ENCODE data around the gene B4GALNT1. TPM values are rescaled to one million over a fixed set of nuclear protein-coding genes. Genes with fewer than 3 reads are reported as not detected.
"Not testable (repeated sequence)": the region's sequence is repeated elsewhere in the genome, so short reads cannot be mapped to it uniquely, and the experiment has no call there.

The B4GALNT1 gene
- polyA plus RNA-seq (ENCODE audit: insufficient read length), result 2.1 TPM

DNA sequence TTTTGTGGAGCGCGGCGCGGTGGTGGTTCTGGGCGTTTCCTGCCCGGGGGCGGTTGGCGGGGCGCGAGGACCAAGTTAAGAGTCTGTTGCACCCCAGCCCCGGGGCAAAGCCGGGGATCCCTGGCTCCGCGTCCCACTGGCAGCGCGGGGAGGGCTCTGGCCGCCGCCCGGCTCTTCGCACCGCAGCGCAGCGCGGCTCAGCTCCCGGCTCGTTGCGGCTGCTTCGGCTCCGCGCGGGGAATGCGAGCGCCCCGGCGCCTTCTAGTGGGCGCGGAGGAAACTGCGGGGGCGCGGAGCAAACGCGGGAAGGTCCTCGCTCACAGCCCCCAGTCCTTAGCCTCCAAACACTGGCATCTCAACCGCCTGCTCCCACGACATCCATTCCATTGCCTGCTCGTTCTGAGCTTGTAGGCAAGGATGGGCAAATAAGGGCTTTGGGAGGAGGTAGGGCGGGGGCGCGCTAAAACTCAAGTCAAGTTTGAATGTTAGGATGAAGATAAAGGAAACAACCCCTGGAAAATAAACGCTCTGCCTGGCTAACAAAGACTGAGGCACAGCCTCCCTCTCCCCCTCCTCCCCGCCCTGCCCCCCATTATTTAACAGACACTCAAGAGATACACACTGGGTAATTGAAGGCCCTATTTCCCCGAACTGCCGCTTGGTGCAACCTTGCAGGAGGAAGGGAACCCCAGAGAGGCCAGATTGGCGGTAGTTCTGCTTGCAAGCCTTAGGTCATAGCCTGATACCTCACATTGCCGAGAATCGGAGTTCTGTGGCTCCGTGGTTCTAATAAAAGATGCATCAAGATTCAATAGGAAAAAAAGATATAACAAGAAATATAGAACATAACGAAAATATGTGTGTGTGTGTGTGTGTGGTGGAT is at the start of gene B4GALNT1:
B4GALNT1 (minus strand) TSS at position 244 of the 883 bp plus-strand sequence. CDS start 1,069 bp downstream, outside the sequence.
- no peak for DNase-seq (ENCODE audit: low read depth)

DNA sequence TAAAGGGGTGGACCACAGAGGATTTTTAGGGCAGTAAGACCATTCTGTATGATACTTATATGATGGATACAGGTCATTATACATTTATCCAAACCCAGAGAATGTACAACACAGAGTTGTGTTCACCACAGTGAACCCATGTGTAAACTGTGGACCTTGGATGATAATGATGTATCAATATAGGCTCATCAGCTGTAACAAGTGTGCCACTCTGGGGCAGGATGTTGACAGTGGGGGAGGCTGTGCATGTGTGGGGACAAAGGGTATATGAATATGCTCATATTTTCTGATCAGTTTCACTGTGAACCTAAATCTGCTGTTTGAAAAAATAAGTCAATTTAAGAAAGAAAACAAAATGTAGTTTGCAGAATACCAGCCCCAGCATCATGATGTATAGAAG is 46.7 kb upstream of the B4GALNT1 start:
- DNase-seq (ENCODE audit: low read depth), result no peak

DNA sequence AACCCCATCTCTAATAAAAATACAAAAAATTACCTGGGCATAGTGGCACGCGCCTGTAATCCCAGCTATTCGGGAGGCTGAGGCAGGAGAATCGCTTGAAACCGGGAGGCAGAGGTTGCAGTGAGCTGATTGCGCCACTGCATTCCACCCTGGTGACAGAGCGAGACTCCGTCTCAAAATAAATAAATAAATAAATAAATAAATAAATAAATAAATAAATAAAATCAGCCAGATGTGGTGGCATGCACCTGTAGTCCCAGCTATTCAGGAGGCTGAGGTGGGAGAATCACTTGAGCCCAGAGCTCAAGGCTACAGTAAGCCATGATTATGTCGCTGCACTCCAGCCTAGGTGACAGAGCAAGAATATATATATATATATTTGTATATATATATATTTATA is 44.9 kb upstream of the B4GALNT1 start:
- not testable (repeated sequence) for DNase-seq (ENCODE audit: low read depth)

DNA sequence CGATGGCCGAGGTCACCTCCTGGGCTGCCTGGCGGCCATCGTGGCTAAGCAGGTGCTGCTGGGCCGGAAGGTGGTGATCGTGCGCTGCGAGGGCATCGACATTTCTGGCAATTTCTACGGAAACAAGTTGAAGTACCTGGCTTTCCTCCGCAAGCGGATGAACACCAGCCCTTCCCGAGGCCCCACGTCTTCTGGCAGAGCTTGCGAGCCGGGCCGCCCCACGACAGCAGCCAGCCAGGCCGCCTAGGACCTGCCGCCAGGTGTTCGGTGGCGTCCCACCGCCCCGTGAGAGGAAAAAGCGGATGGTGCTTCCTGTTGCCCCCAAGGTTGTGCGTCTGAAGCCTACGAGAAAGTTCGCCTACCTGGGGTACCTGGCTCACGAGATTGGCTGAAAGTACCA is 41.7 kb upstream of the B4GALNT1 start:
- no peak for DNase-seq (ENCODE audit: low read depth)

DNA sequence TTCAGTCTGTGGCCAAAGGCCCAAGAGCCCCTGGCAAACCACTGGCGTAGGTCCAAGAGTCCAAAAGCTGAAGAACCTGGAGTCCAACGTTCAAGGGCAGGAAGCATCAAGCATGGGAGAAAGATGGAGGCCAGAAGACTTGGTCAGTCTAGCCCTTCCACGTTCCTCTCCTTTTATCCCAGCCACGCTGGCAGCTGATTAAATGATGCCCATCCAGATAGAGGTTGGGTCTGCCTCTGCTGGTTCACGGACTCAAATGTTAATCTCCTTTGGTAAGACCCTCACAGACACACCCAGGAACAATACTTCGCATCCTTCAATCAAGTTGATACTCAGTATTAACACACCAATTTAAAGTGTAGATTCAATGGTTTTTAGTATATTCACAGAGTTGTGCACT is 39.8 kb upstream of the B4GALNT1 start:
- DNase-seq (ENCODE audit: low read depth), result no peak

DNA sequence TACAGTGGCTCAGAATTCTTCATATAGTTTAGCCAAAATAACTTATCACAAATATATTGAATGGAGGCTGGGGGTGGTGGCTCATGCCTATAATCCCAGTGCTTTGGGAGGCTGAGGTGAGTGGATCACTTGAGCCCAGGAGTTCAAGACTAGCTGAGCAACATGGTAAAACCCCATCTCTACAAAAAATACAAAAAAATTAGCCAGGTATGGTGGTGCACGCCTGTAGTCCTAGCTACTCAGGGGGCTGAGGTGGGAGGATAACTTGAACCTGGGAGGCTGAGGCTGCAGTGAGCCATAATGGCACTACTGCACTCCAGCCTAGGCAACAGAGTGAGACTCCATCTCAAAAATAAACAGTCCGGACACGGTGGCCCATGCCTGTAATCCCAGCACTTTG is 38.8 kb upstream of the B4GALNT1 start:
- DNase-seq (ENCODE audit: low read depth), result not testable (repeated sequence)

DNA sequence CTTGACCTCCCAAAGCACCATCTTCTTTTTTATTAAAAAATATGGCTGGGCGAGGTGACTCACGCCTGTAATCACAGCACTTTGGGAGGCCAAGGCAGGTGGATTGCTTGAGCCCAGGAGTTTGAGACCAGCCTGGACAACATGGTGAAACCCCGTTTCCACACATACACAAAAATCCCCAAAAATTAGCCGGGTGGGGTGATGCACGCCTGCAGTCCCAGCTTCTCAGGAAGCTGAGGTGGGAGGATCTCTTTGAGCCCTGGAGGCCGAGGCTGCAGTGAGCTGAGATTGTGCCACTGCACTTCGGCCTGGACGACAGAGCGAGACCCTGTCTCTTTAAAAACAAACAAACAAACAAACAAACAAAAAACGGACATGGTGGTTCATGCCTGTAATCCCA is 36.7 kb upstream of the B4GALNT1 start:
- not testable (repeated sequence) for DNase-seq (ENCODE audit: low read depth)

DNA sequence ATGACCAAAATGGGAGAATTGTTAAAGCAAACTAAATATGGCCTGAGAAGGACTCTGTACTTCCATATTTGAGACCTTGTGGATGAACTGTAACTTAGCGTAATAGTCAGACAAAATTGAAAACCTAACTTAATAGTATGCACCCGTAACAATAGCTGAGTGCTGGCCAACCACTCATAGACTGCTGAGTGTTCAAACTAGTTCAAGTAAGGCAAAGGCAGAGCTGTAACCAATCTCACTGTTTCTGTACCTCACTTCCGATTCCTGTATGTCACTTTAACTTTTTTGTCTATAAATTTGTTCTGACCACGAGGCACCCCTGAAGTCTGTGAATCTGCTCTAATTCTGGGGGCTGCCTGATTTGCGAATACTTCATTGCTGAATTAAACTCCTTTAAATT is 33.9 kb upstream of the B4GALNT1 start:
- DNase-seq (ENCODE audit: low read depth), result no peak

DNA sequence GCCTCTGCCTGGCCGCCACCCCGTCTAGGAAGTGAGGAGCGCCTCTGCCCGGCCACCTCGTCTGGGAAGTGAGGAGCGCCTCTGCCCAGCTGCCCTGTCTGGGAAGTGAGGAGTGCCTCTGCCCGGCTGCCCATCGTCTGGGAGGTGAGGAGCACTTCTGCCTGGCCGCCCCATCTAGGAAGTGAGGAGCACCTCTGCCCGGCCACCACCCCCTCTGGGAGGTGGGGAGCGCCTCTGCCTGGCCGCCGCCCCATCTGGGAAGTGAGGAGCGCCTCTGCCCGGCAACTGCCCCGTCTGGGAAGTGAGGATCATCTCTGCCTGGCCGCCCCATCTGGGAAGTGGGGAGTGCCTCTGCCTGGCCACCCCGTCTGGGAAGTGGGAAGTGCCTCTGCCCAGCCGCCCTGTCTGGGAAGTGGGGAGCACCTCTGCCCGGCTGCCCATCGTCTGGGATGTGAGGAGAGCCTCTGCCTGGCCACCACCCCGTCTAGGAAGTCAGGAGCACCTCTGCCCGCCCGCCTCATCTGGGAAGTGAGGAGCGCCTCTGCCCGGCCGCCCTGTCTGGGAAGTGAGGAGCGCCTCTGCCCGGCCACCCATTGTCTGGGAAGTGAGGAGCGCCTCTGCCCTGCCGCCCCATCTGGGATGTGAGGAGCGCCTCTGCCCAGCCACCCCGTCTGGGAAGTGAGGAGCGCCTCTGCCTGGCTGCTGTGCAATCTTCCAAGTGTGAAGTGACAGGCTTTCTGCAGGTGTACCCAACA is 32.2 kb upstream of the B4GALNT1 start:
- not testable (repeated sequence) for DNase-seq (ENCODE audit: low read depth)

DNA sequence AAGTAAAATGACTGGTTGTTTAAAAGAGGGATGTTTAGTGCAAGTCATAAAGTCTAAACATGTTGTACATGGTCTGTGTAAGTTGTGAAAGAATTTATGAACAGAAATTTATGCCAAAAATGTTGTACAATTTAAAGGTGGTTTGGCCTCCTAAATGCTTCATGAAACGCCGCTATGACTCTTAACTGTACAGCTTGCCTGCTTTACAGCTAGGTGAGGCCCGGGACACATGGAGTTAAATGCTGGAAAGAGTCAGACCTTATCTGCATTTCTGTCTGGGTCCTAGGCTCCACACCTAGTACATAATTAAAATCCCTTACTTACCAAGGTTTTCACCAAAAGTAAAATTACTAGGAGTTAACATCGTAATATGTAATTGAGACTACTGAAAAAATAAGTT is 28.4 kb upstream of the B4GALNT1 start:
- DNase-seq (ENCODE audit: low read depth), result no peak

DNA sequence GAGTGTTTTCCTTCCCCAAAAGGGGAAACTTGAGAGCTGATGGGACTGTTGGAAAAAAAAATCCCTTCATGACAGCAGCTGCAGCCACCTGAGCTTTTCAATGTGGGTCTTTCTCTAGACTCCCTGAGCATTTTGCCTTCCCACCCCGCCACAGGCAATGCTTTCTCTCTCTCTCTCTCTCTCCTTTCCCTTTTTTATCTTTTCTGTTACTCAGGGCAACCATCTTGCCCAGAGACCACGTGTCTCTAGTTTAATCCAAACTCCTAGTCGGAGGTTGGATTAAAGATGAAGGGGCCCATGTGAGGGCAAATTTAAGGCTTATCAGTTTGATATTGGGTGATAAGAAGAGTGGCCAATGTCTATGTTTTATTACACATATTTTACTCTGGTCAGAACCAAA is 25.9 kb upstream of the B4GALNT1 start:
- no peak for DNase-seq (ENCODE audit: low read depth)

DNA sequence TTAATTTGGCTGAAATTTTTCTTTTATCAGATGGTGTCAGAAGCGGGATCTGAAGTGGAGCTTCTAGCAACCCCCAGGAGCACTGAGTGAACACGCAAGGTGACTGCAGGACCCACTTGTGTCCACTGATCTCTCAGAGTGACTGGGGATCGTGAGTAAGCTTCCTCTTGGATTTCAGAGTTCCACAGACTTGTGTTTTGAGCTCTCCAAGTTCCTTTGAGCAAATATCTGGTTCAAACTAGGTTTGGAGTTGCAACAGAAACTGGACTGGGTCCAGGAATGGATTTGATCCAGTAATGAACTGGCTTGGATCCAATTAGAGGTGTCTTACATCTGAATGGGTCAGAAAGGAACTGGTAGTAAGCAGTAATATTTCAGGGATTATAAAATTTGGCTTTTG is 24.7 kb upstream of the B4GALNT1 start:
- no peak for DNase-seq (ENCODE audit: low read depth)

DNA sequence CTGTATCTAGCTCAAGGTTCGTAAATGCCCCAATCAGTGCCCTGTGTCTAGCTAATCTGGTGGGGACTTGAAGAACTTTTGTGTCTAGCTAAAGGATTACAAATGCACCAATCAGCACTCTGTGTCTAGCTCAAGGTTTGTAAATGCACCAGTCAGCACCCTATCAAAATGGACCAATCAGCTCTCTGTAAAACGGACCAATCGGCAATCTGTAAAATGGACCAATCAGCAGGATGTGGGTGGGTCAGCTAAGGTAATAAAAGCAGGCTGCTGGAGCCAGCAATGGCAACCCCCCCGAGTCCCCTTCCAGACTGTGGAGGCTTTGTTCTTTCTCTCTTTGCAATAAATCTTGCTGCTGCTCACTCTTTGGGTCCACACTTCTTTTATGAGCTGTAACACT is 23.4 kb upstream of the B4GALNT1 start:
- DNase-seq (ENCODE audit: low read depth), result not testable (repeated sequence)

DNA sequence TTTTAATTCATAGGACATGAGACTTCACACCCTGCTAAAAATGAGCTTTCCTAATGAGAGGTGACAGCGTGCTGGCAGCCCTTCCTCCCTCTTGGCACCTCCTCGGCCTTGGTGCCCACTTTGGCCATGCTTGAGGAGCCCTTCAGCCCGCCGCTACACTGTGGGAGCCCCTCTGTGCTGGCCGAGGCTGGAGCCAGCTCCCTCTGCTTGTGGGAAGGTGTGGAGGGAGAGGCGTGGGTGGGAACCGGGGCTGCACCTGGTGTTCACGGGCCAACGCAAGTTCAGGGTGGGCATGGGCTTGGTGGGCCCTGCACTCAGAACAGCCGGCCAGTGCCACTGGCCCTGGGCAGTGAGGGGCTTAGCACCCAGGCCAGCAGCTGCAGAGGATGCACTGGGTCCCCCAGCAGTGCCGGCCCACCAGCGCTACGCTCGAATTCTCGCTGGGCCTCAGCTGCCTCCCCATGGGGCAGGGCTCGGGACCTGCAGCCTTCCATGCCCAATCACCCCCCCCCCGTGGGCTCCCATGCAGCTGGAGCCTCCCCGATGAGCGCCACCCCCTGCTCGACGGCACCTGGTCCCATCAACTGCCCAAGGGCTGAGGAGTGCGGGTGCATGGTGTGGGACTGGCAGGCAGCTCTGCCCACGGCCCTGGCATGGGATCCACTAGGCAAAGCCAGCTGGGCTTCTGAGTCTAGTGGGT is 22.7 kb upstream of the B4GALNT1 start:
- no peak for DNase-seq (ENCODE audit: low read depth)

DNA sequence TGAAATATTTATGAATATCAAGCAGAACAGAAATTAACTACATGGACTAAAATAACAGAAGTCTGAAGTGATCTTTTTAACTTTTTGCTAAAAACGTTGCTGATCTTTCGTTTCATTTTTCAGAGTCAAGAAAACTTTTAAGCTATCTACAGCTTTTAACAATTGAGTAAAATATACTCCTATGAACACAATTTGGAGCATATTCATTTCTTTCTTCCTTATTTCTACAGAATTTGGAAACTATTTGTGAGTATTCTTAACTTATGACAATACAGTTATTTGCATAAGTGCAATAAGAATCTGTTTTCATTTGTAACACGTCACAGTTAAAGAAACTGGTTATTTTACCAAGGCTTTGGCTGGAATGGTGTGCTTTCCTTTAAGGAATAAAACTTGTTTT is 21.0 kb upstream of the B4GALNT1 start:
- DNase-seq (ENCODE audit: low read depth), result no peak

DNA sequence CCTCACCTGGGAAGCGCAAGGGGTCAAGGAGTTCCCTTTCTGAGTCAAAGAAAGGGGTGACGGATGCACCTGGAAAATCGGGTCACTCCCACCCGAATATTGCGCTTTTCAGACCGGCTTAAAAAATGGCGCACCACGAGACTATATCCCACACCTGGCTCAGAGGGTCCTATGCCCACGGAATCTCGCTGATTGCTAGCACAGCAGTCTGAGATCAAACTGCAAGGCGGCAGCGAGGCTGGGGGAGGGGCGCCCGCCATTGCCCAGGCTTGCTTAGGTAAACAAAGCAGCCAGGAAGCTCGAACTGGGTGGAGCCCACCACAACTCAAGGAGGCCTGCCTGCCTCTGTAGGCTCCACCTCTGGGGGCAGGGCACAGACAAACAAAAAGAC is 13.7 kb upstream of the B4GALNT1 start:
- DNase-seq (ENCODE audit: low read depth), result not testable (repeated sequence)

DNA sequence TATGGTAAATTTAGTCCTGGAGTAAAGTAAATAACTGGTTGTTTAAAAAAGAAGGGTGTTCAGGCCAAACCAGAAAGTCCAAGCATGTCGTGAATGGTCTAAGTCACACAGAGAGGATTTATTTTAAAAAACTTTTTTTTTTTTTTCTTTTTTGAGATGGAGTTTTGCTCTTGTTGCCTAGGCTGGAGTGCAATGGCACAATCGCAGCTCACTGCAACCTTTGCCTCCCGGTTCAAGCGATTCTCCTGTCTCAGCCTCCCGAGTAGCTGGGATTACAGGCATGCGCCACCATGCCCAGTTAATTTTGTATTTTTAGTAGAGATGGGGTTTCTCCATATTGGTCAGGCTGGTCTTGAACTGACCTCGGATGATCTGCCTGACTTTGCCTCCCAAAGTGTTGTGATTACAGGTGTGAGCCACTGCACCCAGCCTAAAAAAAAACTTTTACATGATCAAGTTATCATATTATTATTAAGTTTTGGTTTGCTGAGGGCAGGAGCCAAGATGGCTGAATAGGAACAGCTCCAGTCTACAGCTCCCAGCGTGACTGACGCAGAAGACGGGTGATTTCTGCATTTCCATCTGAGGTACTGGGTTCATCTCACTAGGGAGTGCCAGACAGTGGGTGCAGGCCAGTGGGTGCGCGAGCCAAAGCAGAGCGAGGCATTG is 13.1 kb upstream of the B4GALNT1 start:
- DNase-seq (ENCODE audit: low read depth), result not testable (repeated sequence)

DNA sequence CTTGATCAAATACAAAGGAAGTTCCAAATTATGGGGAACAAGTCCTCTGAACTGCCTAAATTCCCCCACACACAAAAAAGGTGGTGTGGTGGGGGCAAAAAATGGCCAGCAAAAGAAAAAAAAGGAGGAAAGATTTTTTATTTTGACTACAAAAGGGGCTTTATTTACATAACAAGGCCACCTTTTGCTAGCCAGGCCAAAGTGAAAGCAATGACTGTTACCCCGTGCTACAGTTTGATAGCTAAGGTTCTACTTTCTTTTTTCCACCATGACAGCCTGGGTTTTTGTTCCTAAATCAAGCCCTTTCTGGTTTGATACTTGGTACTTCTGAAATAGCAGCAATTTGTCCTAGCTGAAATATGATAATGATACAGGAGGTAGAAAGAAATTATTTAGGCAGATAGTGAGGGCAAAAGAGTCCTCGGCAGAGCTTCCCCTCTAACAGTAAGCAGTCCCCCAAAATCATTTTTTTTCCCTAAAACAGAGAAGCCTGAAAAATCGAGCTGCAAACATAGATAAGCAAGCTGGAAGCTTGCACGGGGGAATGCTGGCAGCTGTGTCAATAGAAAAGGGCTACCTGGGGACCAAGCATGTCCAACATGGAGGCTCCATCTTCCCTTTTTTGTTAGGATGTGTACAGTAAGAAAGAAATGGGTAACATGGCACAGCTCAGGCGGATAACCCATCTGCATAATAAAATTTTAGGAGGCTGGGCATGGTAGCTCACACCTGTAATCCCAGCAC is 8.9 kb upstream of the B4GALNT1 start:
- no peak for DNase-seq (ENCODE audit: low read depth)

DNA sequence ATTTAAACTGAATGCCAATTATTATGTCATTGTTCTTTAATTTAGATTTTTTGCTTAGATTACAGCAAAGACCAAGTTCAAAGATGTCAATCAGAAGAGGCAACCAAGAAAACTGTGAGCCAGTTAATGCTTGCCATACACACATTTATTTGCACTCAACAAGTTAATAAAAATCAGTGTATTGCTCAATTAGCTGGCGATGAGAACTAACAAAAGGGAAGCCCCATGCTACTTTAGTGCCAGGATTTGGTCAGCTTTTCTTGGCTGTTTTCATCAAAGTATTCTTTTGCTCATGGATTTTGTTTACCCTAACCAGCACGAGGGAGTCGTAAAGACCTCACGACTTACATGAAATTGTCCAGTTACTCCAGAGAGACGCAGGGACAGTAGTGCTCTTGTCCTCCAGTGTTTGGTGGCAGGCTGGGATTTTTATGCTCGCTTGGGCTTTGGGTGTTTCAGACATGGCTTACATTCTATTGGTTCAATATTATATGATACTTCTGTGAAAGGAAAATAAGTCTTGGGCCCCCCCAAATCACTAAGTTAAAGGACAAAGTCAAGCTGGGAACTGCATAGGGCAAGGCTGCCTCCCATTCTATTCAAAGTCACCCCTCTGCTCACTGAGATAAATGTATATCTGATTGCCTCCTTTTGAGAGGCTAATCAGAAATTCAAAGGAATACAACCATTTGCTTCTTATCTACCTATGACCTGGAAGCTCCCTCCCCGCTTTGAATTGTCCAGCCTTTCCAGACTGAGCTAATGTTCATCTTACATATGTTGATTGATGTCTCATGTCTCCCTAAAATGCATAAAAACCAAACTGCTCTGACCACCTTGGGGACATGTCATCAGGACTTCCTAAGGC is 7.4 kb upstream of the B4GALNT1 start:
- no peak for DNase-seq (ENCODE audit: low read depth)

DNA sequence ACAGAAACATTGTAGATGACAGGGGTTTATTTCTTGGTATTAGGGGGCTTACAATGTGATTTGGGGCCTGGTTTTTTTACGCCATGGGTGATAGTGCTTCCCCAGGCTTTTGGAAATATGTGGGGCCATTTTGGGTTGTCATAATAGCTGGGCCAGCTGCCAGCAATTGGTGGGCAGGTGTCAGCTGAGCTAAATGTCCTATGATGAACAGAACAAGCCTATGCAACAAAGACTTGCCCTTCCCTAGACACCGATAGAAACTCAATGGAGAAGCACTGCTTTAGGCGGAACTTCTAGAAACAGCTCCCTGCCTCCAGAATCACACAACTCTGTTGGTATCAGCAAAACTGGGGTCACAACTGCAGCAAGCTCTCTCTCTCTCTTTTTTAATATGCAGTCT is 5.1 kb upstream of the B4GALNT1 start:
- no peak for DNase-seq (ENCODE audit: low read depth)

Data from forelimb muscle (tissue), 1 donor.